NB4 (cell line): Measurements from ENCODE around the gene NFATC4.

Source experiments
- CTCF ChIP-seq: IDR thresholded peaks from one replicate; pipeline ENCODE4 v1.5.1; 2012; ENCODE audit warnings: low read depth, low read length
- POLR2A ChIP-seq: IDR thresholded peaks from 2 replicates; pipeline ENCODE4 v1.6.1; 2011; ENCODE audit warnings: mild to moderate bottlenecking; ENCODE audit not compliant: insufficient read length; ENCODE audit errors: extremely low read depth

DNA sequence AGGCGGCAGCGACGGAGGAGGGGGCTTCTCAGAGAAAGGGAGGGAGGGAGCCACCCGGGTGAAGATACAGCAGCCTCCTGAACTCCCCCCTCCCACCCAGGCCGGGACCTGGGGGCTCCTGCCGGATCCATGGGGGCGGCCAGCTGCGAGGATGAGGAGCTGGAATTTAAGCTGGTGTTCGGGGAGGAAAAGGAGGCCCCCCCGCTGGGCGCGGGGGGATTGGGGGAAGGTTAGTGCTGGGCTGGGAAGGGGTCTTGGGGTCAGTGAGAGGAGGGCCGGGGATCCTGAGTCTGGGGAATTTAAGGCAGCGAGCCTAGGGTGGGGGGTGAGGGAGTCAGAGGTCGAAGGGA is 203 bp downstream of the NFATC4 start:
- TF ChIP-seq CTCF (no peak), POLR2A (no peak)
